Lower leg skin (tissue), 3 donors: Measurements from ENCODE around the gene NFKBIE.

Experiments
- POLR2A ChIP-seq, 2 donors: fragments of 450-650 bp; IDR thresholded peaks; one replicate each; pipeline ENCODE4 v1.6.1; 2016 to 2017; ENCODE audit warnings: antibody characterized with exemption in 2 of 2, mild to moderate bottlenecking in 1 of 2, moderate library complexity in 1 of 2
- TF ChIP-seq, protein P1 (sequence below), 3 donors: fragments of 450-650 bp; IDR thresholded peaks; one replicate each; pipeline ENCODE4 v1.5.1; 2016; ENCODE audit warnings: antibody characterized with exemption in 3 of 3, mild to moderate bottlenecking in 3 of 3, moderate library complexity in 2 of 3

- TF ChIP-seq, protein P1, sequence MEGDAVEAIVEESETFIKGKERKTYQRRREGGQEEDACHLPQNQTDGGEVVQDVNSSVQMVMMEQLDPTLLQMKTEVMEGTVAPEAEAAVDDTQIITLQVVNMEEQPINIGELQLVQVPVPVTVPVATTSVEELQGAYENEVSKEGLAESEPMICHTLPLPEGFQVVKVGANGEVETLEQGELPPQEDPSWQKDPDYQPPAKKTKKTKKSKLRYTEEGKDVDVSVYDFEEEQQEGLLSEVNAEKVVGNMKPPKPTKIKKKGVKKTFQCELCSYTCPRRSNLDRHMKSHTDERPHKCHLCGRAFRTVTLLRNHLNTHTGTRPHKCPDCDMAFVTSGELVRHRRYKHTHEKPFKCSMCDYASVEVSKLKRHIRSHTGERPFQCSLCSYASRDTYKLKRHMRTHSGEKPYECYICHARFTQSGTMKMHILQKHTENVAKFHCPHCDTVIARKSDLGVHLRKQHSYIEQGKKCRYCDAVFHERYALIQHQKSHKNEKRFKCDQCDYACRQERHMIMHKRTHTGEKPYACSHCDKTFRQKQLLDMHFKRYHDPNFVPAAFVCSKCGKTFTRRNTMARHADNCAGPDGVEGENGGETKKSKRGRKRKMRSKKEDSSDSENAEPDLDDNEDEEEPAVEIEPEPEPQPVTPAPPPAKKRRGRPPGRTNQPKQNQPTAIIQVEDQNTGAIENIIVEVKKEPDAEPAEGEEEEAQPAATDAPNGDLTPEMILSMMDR (IDR thresholded peaks at IDR 0.05): no peak
- no peak for TF ChIP-seq POLR2A (IDR thresholded peaks at IDR 0.05)
Observed at GRCh38 chr6:44226368-44227147, 38.8 kb downstream of the NFKBIE start.
